Frontal cortex (tissue), 4 donors: Measurements from ENCODE around the gene FGA. TPM values are rescaled to one million over a fixed set of nuclear protein-coding genes. Genes with fewer than 3 reads are reported as not detected.

ENCODE experiments used
- DNase-seq, 2 donors: peaks; one replicate each; pipeline ENCODE4 v3.0.0; 2012; ENCODE audit warnings: low spot score in 2 of 2
- FAIRE-seq: peaks from 2 replicates; lab custom pipeline; 2012; peaks lifted over from hg19 to GRCh38; lab: Jason Lieb, UNC
- total RNA-seq: library from RNA; depleted of rRNA; stranded (reverse); fragments of >200 nt; gene quantifications from one replicate; pipeline ENCODE4 v1.2.3, GENCODE V29; 2014
- donor health status: control.
- donor health status: control.
- donor health status: control.

The FGA gene
- not detected for total RNA-seq

GRCh38 chr4:154590329-154591006 lies at the start of gene FGA:
TSS of gene FGA (minus strand) at chr4:154590742. CDS start at chr4:154590687, 55 bp downstream.
- DNase-seq (no peak), FAIRE-seq (no peak)

- DNase-seq (no peak), FAIRE-seq (no peak)
These were observed 43.5 kb upstream of the FGA start for GRCh38 chr4:154634058-154634457.

- no peak for FAIRE-seq
- no peak for DNase-seq
These were observed 41.3 kb upstream of the FGA start for GRCh38 chr4:154631828-154632227.

GRCh38 chr4:154630324-154630723 lies 39.8 kb upstream of the FGA start:
- DNase-seq, result no peak
- FAIRE-seq, result no peak

- FAIRE-seq (no peak), DNase-seq (peak; percentile 47 to 62)
These were observed 36.4 kb upstream of the FGA start for GRCh38 chr4:154626793-154627484.

GRCh38 chr4:154625971-154626370 lies 35.4 kb upstream of the FGA start:
- DNase-seq, result no peak
- FAIRE-seq, result no peak

GRCh38 chr4:154623995-154624394 lies 33.5 kb upstream of the FGA start:
- no peak for DNase-seq
- no peak for FAIRE-seq

- FAIRE-seq, result no peak
These were observed 32.9 kb upstream of the FGA start for GRCh38 chr4:154623436-154623835.

GRCh38 chr4:154622598-154622997 lies 32.1 kb upstream of the FGA start:
- no peak for FAIRE-seq
- DNase-seq, result peak; percentile 47 to 58

More at GRCh38 chr4:154623436-154623835, 32.9 kb upstream of the FGA start:
- DNase-seq, result no peak

GRCh38 chr4:154620111-154620510 lies 29.6 kb upstream of the FGA start:
- FAIRE-seq (no peak), DNase-seq (no peak)

GRCh38 chr4:154618708-154619315 lies 28.3 kb upstream of the FGA start:
- FAIRE-seq (peak; percentile 17), DNase-seq (peak in 1 of 2 donors; percentile 41)

GRCh38 chr4:154617820-154618317 lies 27.3 kb upstream of the FGA start:
- no peak for DNase-seq
- FAIRE-seq, result no peak

GRCh38 chr4:154616731-154617130 lies 26.2 kb upstream of the FGA start:
- DNase-seq (no peak), FAIRE-seq (no peak)

GRCh38 chr4:154616287-154616686 lies 25.7 kb upstream of the FGA start:
- FAIRE-seq, result no peak
- DNase-seq, result no peak

GRCh38 chr4:154615211-154615610 lies 24.7 kb upstream of the FGA start:
- no peak for DNase-seq
- no peak for FAIRE-seq

- no peak for FAIRE-seq
- DNase-seq, result no peak
These were observed 23.8 kb upstream of the FGA start for GRCh38 chr4:154614306-154614705.

GRCh38 chr4:154612472-154613414 lies 22.2 kb upstream of the FGA start, which contains the start of gene FGG:
TSS of gene FGG (minus strand) at chr4:154612656. CDS start at chr4:154612609, 47 bp downstream.
- DNase-seq (no peak), FAIRE-seq (no peak)

- DNase-seq (no peak), FAIRE-seq (no peak)
These were observed 21.3 kb upstream of the FGA start for GRCh38 chr4:154611833-154612232.

- FAIRE-seq, result no peak
These were observed 20.0 kb upstream of the FGA start for GRCh38 chr4:154610582-154610981.

GRCh38 chr4:154609532-154609931 lies 19.0 kb upstream of the FGA start:
- FAIRE-seq (no peak), DNase-seq (no peak)

More at GRCh38 chr4:154610582-154610981, 20.0 kb upstream of the FGA start:
- no peak for DNase-seq
